HTR-8/SVneo (cell line): Measurements from ENCODE around the gene CYTH4.
"Not testable (repeated sequence)": the region's sequence is repeated elsewhere in the genome, so short reads cannot be mapped to it uniquely, and the experiment has no call there.

Experiments
- DNase-seq: peaks from one replicate; pipeline ENCODE4 v3.0.0; 2011; ENCODE audit warnings: low spot score, mixed read lengths; ENCODE audit not compliant: insufficient read length
- FAIRE-seq: peaks from 2 replicates; lab custom pipeline; 2011; peaks lifted over from hg19 to GRCh38; lab: Jason Lieb, UNC

CYTH4 gene

GRCh38 chr22:37248251-37248650 is 34.1 kb upstream of the CYTH4 start:
- no peak for FAIRE-seq

GRCh38 chr22:37249986-37250385 is 32.3 kb upstream of the CYTH4 start:
- FAIRE-seq (no peak), DNase-seq (no peak)

More at GRCh38 chr22:37248251-37248650, 34.1 kb upstream of the CYTH4 start:
- DNase-seq = no peak

GRCh38 chr22:37251836-37252235 is 30.5 kb upstream of the CYTH4 start:
- not testable (repeated sequence) for FAIRE-seq, DNase-seq

- DNase-seq (no peak), FAIRE-seq (no peak)
Measured at GRCh38 chr22:37253126-37253660, 29.1 kb upstream of the CYTH4 start.

GRCh38 chr22:37254209-37254866 is 28.0 kb upstream of the CYTH4 start:
- FAIRE-seq = no peak
- no peak for DNase-seq

GRCh38 chr22:37254867-37255233 is 27.5 kb upstream of the CYTH4 start:
- FAIRE-seq (no peak), DNase-seq (no peak)

- DNase-seq = no peak
- FAIRE-seq = no peak
Measured at GRCh38 chr22:37255558-37256006, 26.7 kb upstream of the CYTH4 start.

GRCh38 chr22:37256075-37256726 is 26.1 kb upstream of the CYTH4 start:
- no peak for DNase-seq
- FAIRE-seq = no peak

- no peak for FAIRE-seq
Measured at GRCh38 chr22:37258005-37258752, 24.1 kb upstream of the CYTH4 start.

GRCh38 chr22:37258753-37259401 is 23.4 kb upstream of the CYTH4 start:
- FAIRE-seq = no peak

More at GRCh38 chr22:37258005-37258752, 24.1 kb upstream of the CYTH4 start:
- no peak for DNase-seq

GRCh38 chr22:37259540-37260029 is 22.7 kb upstream of the CYTH4 start:
- DNase-seq (peak; percentile 28), FAIRE-seq (no peak)

More at GRCh38 chr22:37258753-37259401, 23.4 kb upstream of the CYTH4 start:
- no peak for DNase-seq

- DNase-seq (no peak), FAIRE-seq (no peak)
Measured at GRCh38 chr22:37260155-37260795, 22.0 kb upstream of the CYTH4 start.

GRCh38 chr22:37260901-37261336 is 21.4 kb upstream of the CYTH4 start:
- FAIRE-seq = no peak
- DNase-seq = peak; percentile 56

- no peak for FAIRE-seq
Measured at GRCh38 chr22:37262346-37262745, 20.0 kb upstream of the CYTH4 start.

GRCh38 chr22:37263966-37264887 is 18.1 kb upstream of the CYTH4 start:
- FAIRE-seq (no peak), DNase-seq (no peak)

More at GRCh38 chr22:37262346-37262745, 20.0 kb upstream of the CYTH4 start:
- DNase-seq = no peak

- no peak for DNase-seq
- no peak for FAIRE-seq
Measured at GRCh38 chr22:37266581-37267134, 15.7 kb upstream of the CYTH4 start.

GRCh38 chr22:37267135-37267587 is 15.1 kb upstream of the CYTH4 start:
- no peak for FAIRE-seq
- peak; percentile 44 for DNase-seq
